ENCODE data around the gene LYPD4.

The LYPD4 gene

DNA sequence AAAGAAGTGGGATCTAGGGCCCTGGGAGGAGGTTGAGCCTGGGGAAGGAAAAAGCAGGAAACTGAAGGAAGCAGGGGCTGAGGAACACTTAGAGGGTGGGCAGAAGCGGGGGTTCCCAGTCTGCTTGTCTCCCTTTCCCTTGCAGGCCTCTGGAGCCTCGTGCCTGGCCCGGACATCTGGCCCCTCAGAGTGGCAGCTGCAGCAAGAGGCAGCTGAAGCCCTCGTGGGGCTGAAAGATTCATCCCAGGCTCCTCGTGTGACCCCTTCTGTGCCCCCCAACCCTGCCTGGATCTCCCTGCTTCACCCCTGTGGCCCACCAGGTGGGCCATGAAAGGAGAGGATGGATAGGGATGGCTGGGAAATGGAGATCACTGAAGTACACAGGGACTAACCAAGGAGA lies 5.9 kb upstream of the LYPD4 start:
- no peak for DNase-seq (ENCODE audit: low read depth)

DNA sequence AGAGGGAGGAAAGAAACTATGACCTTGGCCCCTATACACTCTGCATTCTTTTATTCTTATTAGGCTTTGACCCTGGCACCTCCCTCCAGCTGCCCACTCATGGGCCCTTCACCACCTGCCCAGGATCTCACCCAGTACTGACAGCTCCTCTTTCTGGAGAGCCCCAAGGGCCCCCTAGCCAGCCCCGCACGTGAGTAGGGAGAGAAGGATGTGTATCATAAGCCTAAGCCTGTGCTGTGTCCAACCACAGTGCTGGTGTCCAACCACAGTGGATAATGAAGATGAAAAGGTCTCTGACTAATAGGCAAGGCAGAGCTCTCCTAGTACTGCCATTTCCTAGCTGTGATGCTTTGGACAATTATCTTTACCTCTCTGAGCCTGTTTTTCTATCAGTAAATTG lies 4.6 kb upstream of the LYPD4 start:
- no peak for DNase-seq (ENCODE audit: low read depth)

DNA sequence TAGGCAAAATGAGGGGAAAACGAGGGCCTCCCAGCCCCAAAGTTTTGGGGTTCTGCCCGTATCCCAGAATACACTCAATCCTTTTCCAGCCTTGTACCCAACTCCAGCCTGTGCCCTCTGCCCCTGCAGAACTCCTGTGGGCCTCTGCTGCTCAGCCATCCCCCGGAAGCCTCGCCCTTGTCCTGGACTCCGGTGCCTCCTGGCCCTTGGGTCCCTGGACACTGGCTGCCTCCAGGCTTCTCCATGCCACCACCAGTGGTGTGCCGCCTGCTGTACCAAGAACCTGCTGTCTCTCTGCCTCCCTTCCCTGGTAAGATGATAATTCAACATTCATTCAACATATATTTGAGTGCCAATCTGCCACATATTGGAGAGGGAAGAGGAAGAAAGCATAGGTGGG lies 4.2 kb upstream of the LYPD4 start:
- DNase-seq (ENCODE audit: low read depth): no peak

DNA sequence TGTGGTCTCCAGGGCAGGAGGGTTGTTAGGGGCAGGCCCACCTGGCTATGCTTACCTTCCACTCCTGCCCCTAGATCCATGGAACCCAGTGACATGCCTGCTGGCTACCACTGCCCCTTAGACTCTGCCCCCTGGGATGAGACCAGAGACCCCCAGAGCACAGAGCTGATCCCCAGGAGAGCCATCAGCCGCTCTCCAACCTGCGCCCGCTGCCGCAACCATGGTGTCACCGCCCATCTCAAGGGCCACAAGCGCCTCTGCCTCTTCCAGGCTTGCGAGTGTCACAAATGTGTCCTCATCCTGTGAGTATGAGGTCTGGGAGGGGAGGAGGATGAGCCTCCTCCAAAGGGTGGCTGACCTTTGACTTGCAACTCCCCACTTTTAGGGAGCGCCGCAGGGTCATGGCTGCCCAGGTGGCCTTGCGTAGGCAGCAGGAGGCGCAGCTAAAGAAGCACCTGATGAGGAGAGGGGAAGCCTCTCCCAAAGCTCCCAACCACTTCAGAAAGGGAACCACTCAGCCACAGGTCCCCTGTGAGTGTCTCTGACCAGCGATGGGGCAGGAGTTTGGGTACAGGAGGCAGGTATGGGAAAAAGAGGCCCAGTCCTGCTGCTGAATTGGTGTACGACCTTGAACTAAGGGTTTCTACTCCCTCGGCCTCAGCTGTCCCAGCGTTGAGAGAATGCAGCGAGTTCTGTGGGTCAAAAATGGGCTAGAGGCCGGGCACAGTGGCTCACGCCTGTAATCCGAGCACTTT lies 3.0 kb upstream of the LYPD4 start:
- no peak for DNase-seq (ENCODE audit: low read depth)

DNA sequence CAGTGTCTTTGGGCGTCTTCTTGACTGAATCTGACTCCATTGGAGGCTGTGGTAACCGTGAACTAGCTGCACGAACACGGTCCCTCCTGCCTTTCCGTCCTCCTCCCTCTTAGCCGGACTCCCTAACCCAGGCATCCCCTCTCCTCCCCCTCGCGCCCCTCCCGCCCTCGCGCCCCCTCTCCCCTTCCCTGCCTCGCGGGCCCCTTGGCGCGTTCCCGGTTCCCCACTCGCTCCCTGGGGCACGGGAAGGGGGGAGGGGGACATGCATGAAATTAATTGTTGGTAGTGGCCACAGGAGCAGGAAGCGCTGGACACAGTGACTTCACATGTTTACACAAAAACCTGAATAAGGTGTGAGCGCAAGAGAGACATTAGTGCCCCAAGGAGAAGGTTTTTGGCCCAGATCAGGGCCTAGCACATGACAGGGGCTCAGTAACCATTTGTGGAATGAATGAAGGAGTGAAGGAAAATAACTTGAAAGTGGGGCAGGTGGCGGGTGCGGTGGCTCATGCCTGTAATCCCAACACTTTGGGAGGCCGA lies 638 bp upstream of the LYPD4 start:
- DNase-seq (ENCODE audit: low read depth): no peak

DNA sequence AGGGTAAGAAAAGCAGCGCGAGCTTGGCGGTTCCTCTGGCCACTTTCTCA lies 343 bp upstream of the LYPD4 start, which contains the start of gene DMRTC2:
TSS of gene DMRTC2 (plus strand) at position 42 of the 50 bp plus-strand sequence. CDS start 2,387 bp downstream, outside the sequence.
- no peak for DNase-seq (ENCODE audit: low read depth)

DNA sequence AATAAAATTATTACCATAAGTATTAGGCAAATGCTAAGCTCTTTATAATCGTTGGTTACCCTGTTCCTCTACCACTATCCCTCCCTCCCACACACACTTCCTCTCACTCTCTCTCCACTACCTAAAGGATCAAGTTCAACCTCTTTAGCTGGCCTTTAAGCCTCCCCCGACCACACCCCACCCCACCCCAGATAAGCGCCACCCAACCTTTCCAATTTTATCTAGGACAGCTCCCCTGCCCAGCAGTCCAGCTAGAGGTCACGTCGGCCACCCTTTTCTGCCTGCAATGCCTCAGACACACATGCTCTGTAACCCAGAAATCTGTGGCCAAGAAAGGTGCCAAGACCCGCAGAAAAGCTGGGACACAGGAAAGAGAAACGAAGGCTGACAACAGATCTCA lies 1.1 kb downstream of the LYPD4 start:
- DNase-seq (ENCODE audit: low read depth): no peak

DNA sequence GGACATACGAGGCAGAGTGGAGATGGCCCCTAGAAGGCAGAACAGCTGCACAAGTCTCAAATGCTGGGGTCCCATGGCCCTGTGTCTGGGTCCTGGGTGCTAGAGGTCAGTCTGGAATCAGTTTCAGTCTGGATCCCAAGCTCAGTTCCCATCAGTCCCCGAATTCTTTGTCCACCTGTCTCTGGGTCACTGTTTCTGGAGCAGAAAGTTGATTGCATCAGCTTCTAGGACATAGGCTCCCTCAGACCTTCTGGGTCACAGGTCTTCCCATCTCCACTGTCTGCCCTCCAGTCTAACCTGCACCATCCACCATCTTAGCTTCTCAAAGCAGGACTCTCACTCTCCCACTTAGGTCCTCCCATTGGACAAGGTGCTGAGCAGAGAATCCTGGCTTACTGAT lies 5.3 kb downstream of the LYPD4 start:
- DNase-seq (ENCODE audit: low read depth): no peak

DNA sequence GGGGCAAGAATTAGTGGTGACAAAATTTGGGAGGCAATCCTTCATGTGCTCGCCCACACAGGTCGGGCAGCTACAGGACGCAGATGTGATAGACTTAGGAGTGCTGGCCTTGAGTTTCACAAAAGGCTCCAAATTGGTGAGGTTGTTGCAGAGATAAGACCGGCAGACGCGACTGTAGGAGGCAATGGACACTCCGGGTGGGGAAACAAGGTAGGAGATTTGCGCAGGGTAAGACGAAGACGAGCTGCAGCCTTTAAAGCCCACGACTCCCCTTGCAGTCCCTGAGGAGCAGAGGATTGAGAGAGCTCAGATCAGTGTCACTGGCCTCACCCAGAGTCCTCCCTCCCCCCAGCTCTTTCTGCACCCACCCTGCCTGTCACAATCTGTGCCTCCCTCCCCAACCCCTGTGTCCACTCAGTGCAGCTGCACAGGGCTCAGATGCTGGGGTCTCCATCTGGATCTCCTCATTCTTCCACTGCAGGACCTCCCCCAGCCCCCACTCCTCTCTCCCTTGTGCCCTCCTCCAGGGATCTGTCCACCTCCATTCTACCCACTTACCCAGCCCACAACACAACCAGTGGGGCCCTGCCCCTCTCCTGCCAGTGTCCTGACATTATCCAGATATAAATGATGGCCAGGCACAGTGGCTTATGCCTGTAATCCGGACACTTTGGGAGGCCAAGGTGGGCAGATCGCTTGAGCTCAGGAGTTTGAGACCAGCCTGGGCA lies 6.3 kb downstream of the LYPD4 start:
- DNase-seq (ENCODE audit: low read depth): no peak

DNA sequence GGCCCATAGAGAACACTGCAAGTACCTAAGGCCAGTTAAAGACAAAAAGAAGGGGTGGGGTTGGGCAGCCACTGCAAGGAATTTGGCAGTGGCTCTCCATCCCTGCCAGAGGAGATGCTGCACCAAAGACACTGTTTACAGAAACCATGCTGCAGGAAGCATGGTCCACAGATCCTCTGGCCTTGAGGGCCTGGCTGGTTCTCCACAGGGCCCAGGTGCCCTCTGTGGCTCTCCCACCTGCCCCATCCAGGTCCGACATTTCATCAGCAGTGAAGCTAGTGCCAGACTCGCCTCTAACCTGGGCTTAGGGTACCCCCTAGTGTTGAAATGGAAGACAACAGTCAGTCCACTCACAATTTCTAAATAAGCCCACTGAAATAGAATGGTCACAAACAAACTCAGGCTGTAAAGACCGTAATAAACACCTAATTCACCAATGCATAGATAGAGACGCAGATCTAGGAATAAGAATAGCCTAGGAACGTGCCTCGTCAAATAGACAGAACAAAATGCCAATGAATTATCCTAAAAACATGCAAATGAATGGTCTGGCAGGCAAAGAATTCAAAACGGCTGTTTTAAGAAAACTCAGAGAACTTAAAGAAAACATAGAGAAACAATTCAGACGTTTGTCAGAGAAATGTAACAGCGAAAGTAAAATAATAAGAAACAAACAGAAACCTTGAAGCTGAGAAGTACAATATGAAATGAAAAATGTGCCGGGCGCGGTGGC lies 23.3 kb downstream of the LYPD4 start:
- DNase-seq (ENCODE audit: low read depth): no peak

DNA sequence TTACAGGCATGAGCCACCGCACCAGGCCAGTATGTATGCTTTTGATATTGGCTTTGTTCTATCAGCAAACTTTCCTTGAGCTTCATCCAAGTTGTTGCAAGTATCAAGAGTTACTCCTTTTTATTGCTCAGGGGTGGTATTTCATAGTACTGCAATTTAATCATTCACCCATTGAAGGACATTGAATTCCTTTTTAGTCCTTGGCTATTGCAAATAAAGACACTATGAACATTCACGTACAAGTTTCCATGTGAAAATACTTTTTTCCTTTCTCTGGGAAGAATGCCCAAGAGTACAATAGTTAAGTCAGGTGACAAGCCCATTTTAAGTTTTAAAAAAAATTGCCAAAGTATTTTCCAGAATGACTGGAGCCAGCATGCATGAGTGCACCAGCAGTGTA lies 27.7 kb downstream of the LYPD4 start:
- no peak for DNase-seq (ENCODE audit: low read depth)

DNA sequence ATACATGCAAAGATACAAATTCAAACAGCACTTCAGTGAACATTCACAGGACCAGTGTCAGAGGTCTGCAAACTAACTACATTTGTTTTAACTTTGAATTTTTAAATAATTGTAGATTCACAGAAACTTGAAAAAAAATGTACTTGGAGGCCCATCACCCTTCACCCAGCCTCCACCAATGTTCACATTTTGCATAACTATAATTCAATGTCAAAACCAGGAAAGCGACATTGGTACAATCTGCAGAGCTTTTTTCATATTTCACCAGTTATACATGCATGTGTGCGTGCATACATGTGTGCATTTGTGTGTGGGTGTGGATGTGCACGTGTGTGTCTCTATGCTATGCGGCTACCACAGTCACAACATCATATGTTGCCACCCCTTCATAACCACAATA lies 29.2 kb downstream of the LYPD4 start:
- DNase-seq (ENCODE audit: low read depth): no peak

DNA sequence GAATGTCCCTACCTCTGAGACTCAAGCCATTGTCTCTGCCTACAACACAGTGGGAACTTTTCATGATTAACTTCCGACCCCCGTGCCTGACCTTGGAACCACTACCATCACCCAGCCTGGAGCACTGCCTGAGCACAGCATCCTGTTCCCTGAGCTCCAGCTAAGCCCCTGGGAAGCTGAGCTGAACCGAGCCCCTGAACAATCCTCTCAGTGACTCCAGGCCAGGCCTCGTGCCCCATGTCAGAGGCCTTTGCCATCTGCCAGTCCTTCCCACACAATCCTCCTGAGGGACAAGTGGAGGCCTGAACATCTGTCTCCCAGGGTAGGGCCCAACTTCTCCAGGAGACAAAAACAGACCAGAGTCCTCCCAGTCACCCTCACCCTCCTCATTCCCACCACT lies 30.6 kb downstream of the LYPD4 start:
- no peak for DNase-seq (ENCODE audit: low read depth)

DNA sequence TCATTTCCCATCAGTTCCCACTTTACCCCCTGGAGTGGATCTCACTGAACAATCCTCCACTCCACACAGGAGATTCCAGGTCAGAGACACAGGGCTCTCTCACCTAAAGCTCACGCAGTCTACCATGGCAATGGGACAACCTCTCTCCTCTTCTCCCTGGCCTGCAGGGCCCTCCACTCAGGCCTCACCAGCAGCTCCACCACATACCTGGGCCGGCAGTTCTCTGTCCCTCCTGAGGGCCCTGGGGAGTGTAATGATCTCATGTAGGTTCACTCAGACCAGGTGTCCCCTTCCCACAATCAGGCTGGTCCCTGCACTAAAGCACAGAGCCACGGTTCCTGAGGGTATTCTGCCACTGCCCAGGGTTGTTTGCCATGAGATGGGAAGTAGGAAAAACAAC lies 32.5 kb downstream of the LYPD4 start:
- DNase-seq (ENCODE audit: low read depth): no peak

DNA sequence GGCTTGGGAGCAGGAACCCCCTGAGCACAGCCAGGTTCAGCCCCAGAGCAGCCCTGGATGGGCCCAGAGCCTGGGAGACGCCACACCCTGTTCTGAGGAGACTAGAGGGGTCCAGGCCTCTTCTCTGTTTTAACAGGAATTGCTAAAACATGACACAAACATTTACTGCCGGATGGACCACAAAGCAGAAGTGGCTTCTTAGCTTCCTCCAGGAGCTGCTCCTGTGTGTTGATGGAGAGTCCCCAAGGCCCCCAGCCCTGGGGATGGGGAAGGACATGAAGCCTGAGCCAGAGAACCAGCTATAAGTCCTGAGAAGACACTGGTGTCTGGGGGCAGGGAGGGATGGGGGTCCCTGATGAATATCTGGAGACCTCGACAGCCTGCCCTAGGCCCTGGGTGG lies 33.4 kb downstream of the LYPD4 start:
- DNase-seq (ENCODE audit: low read depth): no peak

DNA sequence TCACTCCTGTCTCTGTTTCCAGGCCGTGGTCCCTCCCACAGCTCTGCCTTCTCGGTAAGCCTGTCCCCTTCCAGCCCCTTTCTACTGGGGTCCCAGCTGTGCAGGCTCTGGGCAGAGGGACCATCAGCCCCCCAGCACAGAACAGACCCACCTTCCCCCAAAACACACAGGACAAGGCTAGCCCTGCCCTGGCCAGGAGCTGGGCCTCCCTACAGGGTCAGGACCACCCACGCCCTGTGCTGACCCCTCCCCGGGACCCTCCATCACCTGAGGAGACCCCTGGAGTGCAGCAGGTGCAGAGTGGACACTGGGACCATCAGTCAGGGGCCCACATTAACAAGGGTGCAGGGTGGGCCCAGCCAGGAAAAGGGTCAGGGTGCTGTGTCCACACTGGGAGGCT lies 34.2 kb downstream of the LYPD4 start:
- DNase-seq (ENCODE audit: low read depth): no peak

DNA sequence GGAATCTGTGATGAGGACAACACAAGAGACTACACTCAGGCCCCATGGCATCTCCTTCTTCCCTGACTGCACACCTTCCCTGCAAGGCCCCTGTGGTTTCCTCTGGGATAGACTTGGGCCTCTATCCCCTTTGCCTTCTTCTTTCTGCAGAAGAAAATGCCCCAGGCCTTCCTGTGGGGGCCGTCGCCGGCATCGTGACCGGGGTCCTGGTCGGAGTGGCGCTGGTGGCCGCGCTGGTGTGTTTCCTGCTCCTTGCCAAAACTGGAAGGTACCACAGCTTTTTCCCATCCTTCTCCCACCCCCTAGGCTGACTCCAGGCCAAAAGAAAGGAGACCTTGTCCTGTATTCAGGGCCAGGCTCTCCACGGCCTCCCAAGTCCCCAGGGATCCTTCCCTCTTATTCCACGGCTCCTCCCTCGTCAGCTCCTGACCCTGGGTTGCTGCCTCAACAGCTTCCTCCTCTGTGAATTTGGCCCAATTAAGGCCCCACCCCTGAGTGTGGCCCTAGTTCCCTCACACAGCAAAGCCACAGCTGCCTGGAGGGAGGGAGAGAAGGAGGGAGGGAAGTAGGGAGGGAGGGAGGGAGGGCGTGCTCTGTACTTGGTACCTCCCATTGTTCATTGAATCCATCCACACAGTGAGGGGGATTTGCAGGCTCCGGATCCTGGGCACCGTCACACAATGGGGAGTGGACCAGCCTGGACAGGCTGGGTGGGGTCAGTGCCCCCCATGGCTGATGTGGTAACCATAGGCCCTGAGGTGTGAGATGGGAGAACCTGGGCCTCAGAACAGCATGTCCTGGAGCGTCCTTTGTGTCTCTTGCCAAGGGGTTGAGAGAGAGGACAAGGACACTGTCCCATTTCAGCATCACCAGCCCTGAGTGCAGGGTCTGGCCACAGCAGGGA lies 35.6 kb downstream of the LYPD4 start:
- no peak for DNase-seq (ENCODE audit: low read depth)

DNA sequence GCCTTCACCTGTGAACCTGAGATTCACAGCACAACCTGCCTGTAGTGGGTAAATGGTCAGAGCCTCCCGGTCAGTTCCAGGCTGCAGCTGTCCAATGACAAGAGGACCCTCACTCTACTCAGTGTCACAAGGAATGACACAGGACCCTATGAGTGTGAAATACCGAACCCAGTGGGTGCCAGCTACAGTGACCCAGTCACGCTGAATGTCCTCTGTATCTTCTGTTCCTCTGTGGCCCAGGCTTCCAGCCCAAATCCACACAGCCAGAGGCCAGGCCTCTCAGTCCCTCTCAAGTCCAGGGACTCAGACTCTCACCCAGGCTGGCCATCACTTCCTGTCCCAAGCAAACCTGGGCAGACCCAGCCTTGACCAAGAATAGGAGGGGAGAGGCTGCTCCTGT lies 37.3 kb downstream of the LYPD4 start:
- no peak for DNase-seq (ENCODE audit: low read depth)

DNA sequence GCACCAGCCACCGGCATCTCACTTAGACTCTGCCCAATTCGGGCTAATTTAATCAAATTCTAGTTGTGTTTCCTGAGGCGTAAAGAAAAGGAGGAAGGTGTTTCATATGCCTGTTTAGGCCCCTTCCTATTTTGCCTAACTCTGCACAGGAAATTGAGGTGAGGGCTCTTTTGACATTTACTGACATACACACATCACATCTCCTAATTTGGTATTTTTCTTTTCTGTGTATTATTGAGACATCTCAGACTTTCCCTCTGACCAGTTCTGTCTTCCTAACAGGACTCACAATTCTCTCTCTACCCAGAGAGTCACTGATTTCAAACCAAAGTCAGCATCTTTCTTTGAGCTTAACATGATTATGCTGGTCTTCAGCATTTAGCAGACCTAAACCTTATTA lies 40.1 kb downstream of the LYPD4 start:
- DNase-seq (ENCODE audit: low read depth): no peak

DNA sequence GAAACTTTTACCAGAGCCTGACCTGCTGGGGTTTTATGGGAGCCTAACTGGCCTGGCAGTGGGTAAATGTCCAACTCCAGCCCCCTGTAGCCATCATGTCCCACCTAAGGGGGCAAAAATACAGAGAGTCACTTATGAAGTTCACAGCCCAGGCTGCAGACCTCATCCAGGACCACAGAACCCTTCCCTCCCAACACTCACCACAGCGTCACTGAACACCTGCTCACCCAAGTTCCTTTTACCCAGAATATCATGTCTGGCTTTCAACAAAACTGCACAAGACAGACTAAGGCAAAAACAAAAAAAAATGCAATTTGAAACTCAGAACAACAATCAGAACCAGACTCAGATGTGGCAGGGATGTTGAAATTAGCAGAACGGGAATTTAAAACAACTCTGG lies 41.7 kb downstream of the LYPD4 start:
- DNase-seq (ENCODE audit: low read depth): no peak

DNA sequence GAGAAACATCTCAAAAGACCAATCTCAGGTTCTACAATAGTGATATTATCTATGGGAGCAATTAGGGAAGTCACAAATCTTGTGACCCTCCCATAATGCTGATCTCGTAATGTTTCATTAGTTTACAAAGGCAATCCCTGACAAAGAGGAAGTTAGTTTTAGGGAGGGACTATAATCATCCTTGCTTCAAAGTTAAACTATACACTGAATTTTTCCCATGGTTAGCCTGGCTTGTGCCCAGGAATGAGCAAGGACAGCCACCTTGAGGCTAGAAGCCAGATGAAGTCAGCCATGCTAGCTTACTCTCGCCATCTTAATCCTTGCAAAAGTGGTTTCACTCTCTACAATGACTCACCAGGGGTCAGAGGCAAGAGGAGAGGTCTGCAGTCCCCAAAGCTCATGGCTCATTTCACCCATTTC lies 42.7 kb downstream of the LYPD4 start:
- no peak for DNase-seq (ENCODE audit: low read depth)

DNA sequence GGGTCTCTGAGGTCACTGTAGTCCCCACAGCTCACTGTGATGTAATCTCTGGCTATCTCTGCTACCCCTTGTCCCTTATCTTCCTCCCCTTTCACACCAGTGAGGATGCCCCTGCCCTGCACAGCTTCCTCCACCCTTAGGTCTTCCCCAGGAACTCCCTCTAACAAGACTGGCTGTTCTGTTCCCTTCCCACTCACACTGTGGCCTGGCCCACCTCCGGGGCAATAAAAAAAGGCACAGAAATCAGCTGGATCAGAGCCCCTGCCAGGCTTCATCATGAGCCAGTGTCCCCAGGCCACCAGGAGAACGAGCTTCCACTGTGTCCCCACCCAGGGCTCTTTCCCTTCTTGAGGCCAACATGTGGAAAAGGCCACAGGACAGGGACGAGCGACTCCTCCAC lies 43.5 kb downstream of the LYPD4 start:
- DNase-seq (ENCODE audit: low read depth): no peak

Measured in fibroblast of gingiva (primary cell).